B cell (primary cell): Measurements from ENCODE around the gene DGUOK. TPM values are rescaled to one million over a fixed set of nuclear protein-coding genes. Genes with fewer than 3 reads are reported as not detected.

ENCODE experiments used
- ATAC-seq: fragments of 200-7000 bp; cut with Tn5 transposase; one replicate; pipeline ENCODE4 v1.10.0; 2021; ENCODE audit warnings: low read depth, mild to moderate bottlenecking, moderate number of reproducible peaks, moderate library complexity
- CTCF ChIA-PET: fragments of 350-600 bp; sonication (Branson Sonifier 250); formaldehyde crosslinking; loops from one replicate; lab custom pipeline; 2021; ENCODE audit warnings: antibody characterized with exemption, inconsistent platforms; lab: Charles Lee
- POLR2A ChIA-PET: fragments of 350-600 bp; sonication (Branson Sonifier 250); formaldehyde crosslinking; loops from one replicate; lab custom pipeline; 2021; ENCODE audit warnings: antibody characterized with exemption; lab: Charles Lee
- DNase-seq: peaks from one replicate; pipeline ENCODE4 v3.0.0; 2013
- H2AFZ ChIP-seq: 2 replicates; pipeline ENCODE4 v1.6.1; 2012; ENCODE audit warnings: mild to moderate bottlenecking, low read depth, low read length; ENCODE audit not compliant: insufficient read depth, poor library complexity, severe bottlenecking
- H3K27ac ChIP-seq, 2 donors: 1 replicate in 1 of 2; 2 replicates in 1 of 2; pipeline ENCODE4 v1.5.1; 2012 to 2013; ENCODE audit warnings: low read length in 2 of 2, mild to moderate bottlenecking in 2 of 2, moderate library complexity in 1 of 2
- H3K27me3 ChIP-seq, 4 experiments: fragments of 200-600 bp in 1 of 4; sonication (generic) in 1 of 4; replicated peaks in 1 of 4; 1 replicate in 2 of 4; 2 replicates in 2 of 4; pipeline versions ENCODE4 v1.6.1 to v1.7.0; 2013 to 2016; ENCODE audit warnings: low read length in 3 of 4, mild to moderate bottlenecking in 2 of 4, mixed read lengths in 1 of 4, moderate library complexity in 1 of 4; ENCODE audit not compliant: insufficient read depth in 4 of 4, control insufficient read depth in 3 of 4; ENCODE audit errors: control extremely low read depth in 1 of 4
- H3K36me3 ChIP-seq, 2 experiments: replicated peaks in 1 of 2; 1 replicate in 1 of 2; 2 replicates in 1 of 2; pipeline versions ENCODE4 v1.6.1 to v1.7.1; 2013; ENCODE audit warnings: low read length in 1 of 2; ENCODE audit not compliant: insufficient read depth in 2 of 2, control insufficient read depth in 1 of 2; ENCODE audit errors: control extremely low read depth in 1 of 2, extremely low read depth in 1 of 2
- H3K4me1 ChIP-seq, 2 donors: fragments of 200-600 bp in 1 of 2; sonication (generic) in 1 of 2; 1 replicate in 1 of 2; 2 replicates in 1 of 2; pipeline versions ENCODE4 v1.5.1 to v1.6.1; 2013 to 2017; ENCODE audit warnings: low read length in 2 of 2; ENCODE audit not compliant: control insufficient read depth in 2 of 2, insufficient read depth in 2 of 2
- H3K4me2 ChIP-seq: replicated peaks from 2 replicates; pipeline ENCODE3; 2012; ENCODE audit warnings: mild to moderate bottlenecking, low read depth, low read length; ENCODE audit not compliant: poor library complexity, severe bottlenecking
- H3K4me3 ChIP-seq, 5 experiments: fragments of 200-600 bp in 1 of 5; sonication (generic) in 1 of 5; 1 replicate in 3 of 5; 2 replicates in 2 of 5; pipeline versions ENCODE4 v1.5.1 to v1.7.0; 2011 to 2016; ENCODE audit warnings: low read length in 4 of 5, mild to moderate bottlenecking in 4 of 5, low read depth in 2 of 5, control low read depth in 1 of 5, moderate library complexity in 1 of 5; ENCODE audit not compliant: insufficient read depth in 1 of 5; ENCODE audit errors: control extremely low read depth in 1 of 5, extremely low read depth in 1 of 5
- H3K79me2 ChIP-seq: fragments of 200-600 bp; sonication (generic); one replicate; pipeline ENCODE4 v1.6.0; 2016; ENCODE audit warnings: low read length; ENCODE audit not compliant: control insufficient read depth, insufficient read depth
- H3K9ac ChIP-seq: fragments of 200-600 bp; sonication (generic); 2 replicates; pipeline ENCODE4 v1.6.1; 2017; ENCODE audit warnings: mild to moderate bottlenecking, low read length, moderate library complexity
- H3K9me3 ChIP-seq, 3 donors: one replicate each; pipeline versions ENCODE4 v1.6.1 to v1.7.1; 2013; ENCODE audit warnings: low read length in 2 of 3; ENCODE audit not compliant: control insufficient read depth in 2 of 3, insufficient read depth in 1 of 3; ENCODE audit errors: control extremely low read depth in 1 of 3
- H4K20me1 ChIP-seq: 2 replicates; pipeline ENCODE4 v1.6.0; 2012; ENCODE audit warnings: mild to moderate bottlenecking, low read length; ENCODE audit not compliant: insufficient read depth, control insufficient read depth, poor library complexity, severe bottlenecking
- H3K27ac Mint-ChIP-seq: one replicate; pipeline ENCODE4 v1.8.0; 2021; ENCODE audit warnings: mixed read lengths
- H3K27me3 Mint-ChIP-seq: one replicate; pipeline ENCODE4 v1.8.0; 2021; ENCODE audit warnings: mixed read lengths
- H3K4me1 Mint-ChIP-seq: one replicate; pipeline ENCODE4 v1.8.0; 2021; ENCODE audit warnings: mixed read lengths
- H3K4me3 Mint-ChIP-seq: one replicate; pipeline ENCODE4 v1.8.0; 2021; ENCODE audit warnings: mixed read lengths
- H3K9me3 Mint-ChIP-seq: one replicate; pipeline ENCODE4 v1.8.0; 2022; ENCODE audit warnings: mixed read lengths; ENCODE audit not compliant: insufficient read depth
- CTCF ChIP-seq: fragments of 200-600 bp; IDR thresholded peaks from one replicate; pipeline ENCODE4 v1.8.0; 2022; ENCODE audit warnings: antibody characterized with exemption, mild to moderate bottlenecking
- EZH2 ChIP-seq: IDR thresholded peaks from 2 replicates; pipeline ENCODE4 v1.6.1; 2012; ENCODE audit warnings: borderline replicate concordance, low read depth, mild to moderate bottlenecking, moderate library complexity, low read length; ENCODE audit not compliant: insufficient read depth, poor library complexity, severe bottlenecking
- WGBS: methylation state at CpG from one replicate; pipeline ENCODE4 v1.1.5; 2013; ENCODE audit warnings: missing lambda C conversion rate; ENCODE audit not compliant: insufficient coverage; 5-methylcytosine and 5-hydroxymethylcytosine counted together
- intact Hi-C: fragments of 100-400 bp; cut with micrococcal nuclease; formaldehyde crosslinking; loops from one replicate; pipeline ENCODE4 v1.10.0; 2022
- polyA plus RNA-seq: library from polyadenylated mRNA; depleted of rRNA; stranded (reverse); fragments of >200 nt; gene quantifications from 2 replicates; pipeline ENCODE4 v1.2.3, GENCODE V29; 2012
- total RNA-seq, 2 donors: library from RNA; stranded (reverse); fragments of 120-200 nt in 1 of 2; gene quantifications; 1 replicate in 1 of 2; 2 replicates in 1 of 2; pipeline versions ENCODE4 v1.2.3 to v1.2.4, GENCODE V29; 2013 to 2022

The DGUOK gene
- total and polyA plus RNA-seq, 2 donors (not counting 1 experiment from before 2014, with no cell fraction given), result 61.7 to 81.5 TPM

GRCh38 chr2:73917296-73917695 is 9.4 kb upstream of the DGUOK start:
- H3K9ac ChIP-seq, result no peak overlapping the region
- ATAC-seq (no peak), DNase-seq (no peak)
- Mint-ChIP-seq H3K4me1 (no peaks in the 10 kb centered on the region), H3K9me3 (no peaks in the 10 kb centered on the region), H3K27ac (no peak overlapping the region), H3K4me3 (no peak overlapping the region), H3K27me3 (no peaks in the 10 kb centered on the region)
- WGBS, result no CpG with 5 or more reads among the region's 2 CpGs
- H2AFZ ChIP-seq, result no peak overlapping the region
- intact Hi-C loops, result no loop called here
- H3K4me1 ChIP-seq, result no peaks in the 10 kb centered on the region
- H3K36me3 ChIP-seq, result no peaks in the 10 kb centered on the region
- TF ChIP-seq EZH2, result no peak
- no peak for TF ChIP-seq CTCF
- H3K79me2 ChIP-seq, result no peaks in the 10 kb centered on the region
- no peaks in the 10 kb centered on the region for H4K20me1 ChIP-seq
- H3K27me3 ChIP-seq, result no peaks in the 10 kb centered on the region
- H3K4me3 ChIP-seq, result no peak overlapping the region
- CTCF ChIA-PET, result no interaction called here
- H3K9me3 ChIP-seq, result no peaks in the 10 kb centered on the region
- H3K4me2 ChIP-seq, result no peak overlapping the region
- no peak overlapping the region for H3K27ac ChIP-seq
- POLR2A ChIA-PET, result no interaction called here

- Mint-ChIP-seq H3K27me3 (no peaks in the 10 kb centered on the region), H3K4me1 (peaks cover 2% of the 10 kb centered on the region), H3K27ac (no peak overlapping the region), H3K9me3 (no peaks in the 10 kb centered on the region), H3K4me3 (no peak overlapping the region)
- ChIA-PET POLR2A (no interaction called here), CTCF (no interaction called here)
- Histone ChIP-seq H3K4me3 (no peak overlapping the region), H3K36me3 (no peaks in the 10 kb centered on the region), H3K4me1 (peaks cover 0 to under 1% of the 10 kb centered on the region in 2 donors), H4K20me1 (no peaks in the 10 kb centered on the region), H3K79me2 (no peaks in the 10 kb centered on the region), H3K27ac (no peak overlapping the region), H3K9ac (no peak overlapping the region), H3K27me3 (no peaks in the 10 kb centered on the region), H2AFZ (no peak overlapping the region), H3K9me3 (no peaks in the 10 kb centered on the region), H3K4me2 (no peak overlapping the region)
- DNase-seq (no peak), ATAC-seq (no peak)
- intact Hi-C loops, result no loop called here
- TF ChIP-seq EZH2 (no peak), CTCF (no peak)
- 100% methylated on average over 2 of the region's 4 CpGs for WGBS
Measured at GRCh38 chr2:73917696-73918207, 8.9 kb upstream of the DGUOK start.
